ENCODE data around the gene TECTA. TPM values are rescaled to one million over a fixed set of nuclear protein-coding genes. Genes with fewer than 3 reads are reported as not detected.

The TECTA gene
- total RNA-seq, 4 donors from 2014 or later, result 1.3 to 6.4 (median 3.3) TPM

DNA sequence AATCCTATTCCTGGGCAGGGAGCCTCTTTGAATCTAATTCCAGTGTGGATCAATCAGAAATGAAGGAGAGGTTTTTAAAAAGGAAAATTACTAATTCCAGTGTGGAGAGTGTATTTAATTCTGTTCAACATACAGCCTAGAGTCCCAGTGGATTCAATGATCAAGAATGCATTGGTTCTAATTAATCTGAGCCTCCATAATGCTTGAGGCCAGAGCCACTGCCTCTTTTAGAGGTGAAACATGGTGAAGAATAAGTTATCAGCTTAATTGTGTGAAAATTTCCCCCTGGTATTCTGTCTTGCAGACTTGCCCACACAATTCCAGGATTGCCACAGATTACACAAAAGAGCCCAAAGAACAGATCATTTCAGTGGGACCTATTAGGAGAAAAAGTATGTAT, 87.7 kb downstream of the TECTA start:
- no peaks in the 10 kb centered on the region for H3K27me3 ChIP-seq
- H3K9me3 ChIP-seq, result no peaks in the 10 kb centered on the region
- H3K27ac ChIP-seq, result no peak overlapping the region
- no peaks in the 10 kb centered on the region for H3K36me3 ChIP-seq
- TF ChIP-seq, protein P1, sequence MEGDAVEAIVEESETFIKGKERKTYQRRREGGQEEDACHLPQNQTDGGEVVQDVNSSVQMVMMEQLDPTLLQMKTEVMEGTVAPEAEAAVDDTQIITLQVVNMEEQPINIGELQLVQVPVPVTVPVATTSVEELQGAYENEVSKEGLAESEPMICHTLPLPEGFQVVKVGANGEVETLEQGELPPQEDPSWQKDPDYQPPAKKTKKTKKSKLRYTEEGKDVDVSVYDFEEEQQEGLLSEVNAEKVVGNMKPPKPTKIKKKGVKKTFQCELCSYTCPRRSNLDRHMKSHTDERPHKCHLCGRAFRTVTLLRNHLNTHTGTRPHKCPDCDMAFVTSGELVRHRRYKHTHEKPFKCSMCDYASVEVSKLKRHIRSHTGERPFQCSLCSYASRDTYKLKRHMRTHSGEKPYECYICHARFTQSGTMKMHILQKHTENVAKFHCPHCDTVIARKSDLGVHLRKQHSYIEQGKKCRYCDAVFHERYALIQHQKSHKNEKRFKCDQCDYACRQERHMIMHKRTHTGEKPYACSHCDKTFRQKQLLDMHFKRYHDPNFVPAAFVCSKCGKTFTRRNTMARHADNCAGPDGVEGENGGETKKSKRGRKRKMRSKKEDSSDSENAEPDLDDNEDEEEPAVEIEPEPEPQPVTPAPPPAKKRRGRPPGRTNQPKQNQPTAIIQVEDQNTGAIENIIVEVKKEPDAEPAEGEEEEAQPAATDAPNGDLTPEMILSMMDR (IDR thresholded peaks at IDR 0.05), result no peak
- no peak for TF ChIP-seq POLR2A (IDR thresholded peaks at IDR 0.05)
- intact Hi-C loops (cut with DNase I), result no loop called here
- H3K4me1 ChIP-seq, result no peaks in the 10 kb centered on the region
- no peak for DNase-seq
- H3K4me3 ChIP-seq (replicated peaks in 1 of 3), result no peak overlapping the region

DNA sequence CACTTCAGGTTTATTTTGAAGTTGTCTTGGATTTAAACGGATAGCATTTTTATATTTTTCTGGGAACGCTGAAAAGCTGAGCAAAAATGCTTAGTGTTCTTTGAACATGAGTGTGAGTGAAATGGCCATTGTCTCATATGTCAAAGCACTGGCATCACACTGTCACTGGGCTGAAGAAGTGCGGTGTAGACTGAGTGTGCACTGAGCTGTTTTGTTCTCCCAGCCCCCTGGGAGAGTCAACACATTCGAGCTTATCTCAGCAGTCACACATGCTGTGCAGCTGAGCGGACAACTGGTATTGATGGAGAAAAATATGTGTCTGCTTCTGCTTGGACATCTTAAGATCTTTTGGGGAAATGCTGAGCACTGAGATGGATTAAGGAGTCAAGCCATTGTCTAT, 90.8 kb downstream of the TECTA start:
- Histone ChIP-seq H3K27ac (no peak overlapping the region), H3K27me3 (no peaks in the 10 kb centered on the region), H3K9me3 (no peaks in the 10 kb centered on the region), H3K36me3 (no peaks in the 10 kb centered on the region), H3K4me1 (no peaks in the 10 kb centered on the region), H3K4me3 (replicated peaks in 1 of 3) (no peak overlapping the region)
- TF ChIP-seq, protein P1 (IDR thresholded peaks at IDR 0.05), result no peak
- TF ChIP-seq POLR2A (IDR thresholded peaks at IDR 0.05), result no peak
- 80 to 81% methylated on average over 5 of the region's 5 CpGs for WGBS, 2 donors
- intact Hi-C loops (cut with DNase I), result no loop called here
- no peak for DNase-seq

DNA sequence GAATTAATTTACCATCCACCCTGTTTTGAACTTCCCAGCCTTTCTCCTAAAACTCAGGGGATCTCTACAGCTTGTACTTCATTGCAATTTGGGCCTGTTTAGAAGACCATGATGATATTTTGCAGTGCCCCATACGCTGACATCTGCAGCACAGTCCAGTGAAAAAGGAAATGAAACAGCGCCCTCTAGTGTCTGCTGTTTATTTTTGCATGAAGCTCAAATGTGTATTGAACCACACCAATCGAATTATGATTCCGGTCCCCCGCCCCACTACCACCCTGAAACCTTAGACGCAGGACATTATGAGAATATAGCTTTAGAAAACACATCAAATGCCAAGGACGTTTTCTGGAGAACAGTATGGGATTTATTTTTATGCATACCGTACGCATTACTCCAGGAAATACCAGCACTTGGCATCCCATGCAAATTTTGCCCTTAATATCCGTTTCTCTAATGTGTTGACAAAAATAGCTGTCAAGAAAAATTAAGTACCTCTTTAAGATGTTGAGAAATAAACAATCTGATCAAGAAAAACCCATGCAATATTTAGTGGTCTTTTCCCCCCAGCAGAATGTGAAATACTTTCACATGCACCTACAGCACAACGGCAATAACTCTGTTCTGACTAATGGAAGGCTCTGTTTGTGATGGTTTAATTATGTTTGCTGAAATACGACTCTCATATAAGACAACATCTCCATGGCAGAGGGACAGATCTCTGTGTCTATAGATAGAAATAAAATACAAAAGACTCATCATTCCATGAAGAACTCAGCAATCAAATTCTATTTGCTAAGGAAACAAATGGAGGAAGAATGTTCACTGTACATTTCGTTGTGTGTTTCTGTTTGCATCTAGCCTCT, 93.9 kb downstream of the TECTA start:
- no peaks in the 10 kb centered on the region for H3K4me1 ChIP-seq
- no peaks in the 10 kb centered on the region for H3K36me3 ChIP-seq
- peak; percentile 24 to 32 for DNase-seq
- 22% methylated on average over 13 of the region's 13 CpGs for WGBS, 2 donors
- H3K27ac ChIP-seq, result no peak overlapping the region
- TF ChIP-seq, protein P1 (IDR thresholded peaks at IDR 0.05), result peak; percentile 50 to 90 (median 68)
- no peak for TF ChIP-seq POLR2A (IDR thresholded peaks at IDR 0.05)
- intact Hi-C loops (cut with DNase I), result no loop called here
- no peaks in the 10 kb centered on the region for H3K9me3 ChIP-seq
- no peak overlapping the region for H3K4me3 ChIP-seq (replicated peaks in 1 of 3)
- H3K27me3 ChIP-seq, result no peaks in the 10 kb centered on the region

DNA sequence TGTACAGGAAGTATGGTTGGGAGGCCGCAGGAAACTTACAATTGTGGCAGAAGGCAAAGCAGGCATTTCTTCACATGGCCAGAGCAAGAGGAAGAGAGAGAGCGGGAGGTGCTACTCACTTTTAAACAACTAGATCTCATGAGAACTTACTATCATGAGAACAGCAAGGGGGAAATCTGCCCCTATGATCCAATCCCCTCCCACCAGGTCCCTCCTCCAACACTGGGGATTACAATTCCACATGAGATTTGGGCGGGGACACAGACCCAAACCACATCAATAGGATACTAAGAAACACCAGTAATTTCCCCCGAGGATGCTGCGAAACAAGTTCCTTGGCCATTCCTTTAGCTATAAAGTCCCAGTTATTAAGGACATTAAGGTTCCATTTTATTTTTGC, 97.4 kb downstream of the TECTA start:
- no peaks in the 10 kb centered on the region for H3K36me3 ChIP-seq
- WGBS, 2 donors, result 77 to 88% methylated on average over 5 of the region's 5 CpGs
- H3K9me3 ChIP-seq, result no peaks in the 10 kb centered on the region
- intact Hi-C loops (cut with DNase I), result no loop called here
- TF ChIP-seq POLR2A (IDR thresholded peaks at IDR 0.05), result no peak
- TF ChIP-seq, protein P1 (IDR thresholded peaks at IDR 0.05), result no peak
- H3K4me3 ChIP-seq (replicated peaks in 1 of 3), result no peak overlapping the region
- DNase-seq, result no peak
- H3K27me3 ChIP-seq, result no peaks in the 10 kb centered on the region
- no peak overlapping the region for H3K27ac ChIP-seq
- H3K4me1 ChIP-seq, result no peaks in the 10 kb centered on the region

DNA sequence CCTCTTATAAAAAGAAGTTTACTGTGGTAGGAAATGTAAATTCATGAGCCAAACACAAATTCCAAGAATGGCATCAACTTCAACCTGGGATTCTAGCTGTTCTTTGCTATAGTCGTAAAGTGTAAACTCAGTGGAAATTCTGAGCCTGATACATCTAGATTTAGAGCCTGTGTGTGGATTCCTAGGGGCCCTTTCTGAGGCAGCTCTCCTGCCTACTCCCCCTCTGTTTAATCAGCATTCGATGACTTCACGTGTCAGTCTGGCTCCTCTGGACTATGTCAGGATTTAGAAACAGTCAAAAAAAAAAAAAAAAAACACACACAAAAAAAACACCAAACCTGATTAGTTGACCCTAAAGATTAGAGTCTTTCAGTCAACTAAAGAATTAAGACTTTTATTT, 98.5 kb downstream of the TECTA start:
- H3K4me1 ChIP-seq, result no peaks in the 10 kb centered on the region
- no peaks in the 10 kb centered on the region for H3K36me3 ChIP-seq
- TF ChIP-seq, protein P1 (IDR thresholded peaks at IDR 0.05), result no peak
- TF ChIP-seq POLR2A (IDR thresholded peaks at IDR 0.05), result no peak
- no peak for DNase-seq
- H3K27me3 ChIP-seq, result no peaks in the 10 kb centered on the region
- no peaks in the 10 kb centered on the region for H3K9me3 ChIP-seq
- intact Hi-C loops (cut with DNase I), result no loop called here
- H3K27ac ChIP-seq, result no peak overlapping the region
- 34 to 47% methylated on average over 3 of the region's 3 CpGs for WGBS, 2 donors
- no peak overlapping the region for H3K4me3 ChIP-seq (replicated peaks in 1 of 3)
